H1 (cell line): ENCODE measurements around the gene RETREG1. TPM values are rescaled to one million over a fixed set of nuclear protein-coding genes. Genes with fewer than 3 reads are reported as not detected.

Experiments
- CTCF ChIA-PET: fragments of 300-600 bp; sonication (Branson Sonifier 250); formaldehyde crosslinking; loops from one replicate; lab custom pipeline; 2021; ENCODE audit not compliant: partially characterized antibody; lab: Charles Lee
- POLR2A ChIA-PET: fragments of 300-600 bp; sonication (Branson Sonifier 250); formaldehyde crosslinking; loops from one replicate; lab custom pipeline; 2021; ENCODE audit warnings: inconsistent platforms; ENCODE audit not compliant: partially characterized antibody; lab: Charles Lee
- DNase-seq, 2 experiments: peaks; one replicate each; pipeline versions ENCODE4 v3.0.0 to v3.0.0-alpha.2; 2010 to 2022; ENCODE audit warnings: low spot score in 2 of 2, low read depth in 1 of 2, mixed read lengths in 1 of 2
- FAIRE-seq: peaks from 2 replicates; lab custom pipeline; 2011; peaks lifted over from hg19 to GRCh38; lab: Jason Lieb, UNC
- H2AFZ ChIP-seq: 2 replicates; pipeline ENCODE4 v1.8.1; 2012; ENCODE audit warnings: low read length, inconsistent platforms
- H2AK5ac ChIP-seq: 2 replicates; pipeline ENCODE4 v1.6.1; 2013; ENCODE audit warnings: low read depth, low read length
- H2BK120ac ChIP-seq: replicated peaks from 2 replicates; pipeline ENCODE3; 2013; ENCODE audit warnings: low read depth, low read length, inconsistent platforms
- H2BK12ac ChIP-seq: 2 replicates; pipeline ENCODE4 v1.6.1; 2013; ENCODE audit warnings: low read depth, low read length
- H2BK15ac ChIP-seq: 2 replicates; pipeline ENCODE4 v1.6.1; 2013; ENCODE audit warnings: low read length
- H2BK20ac ChIP-seq: 2 replicates; pipeline ENCODE4 v1.6.1; 2013; ENCODE audit warnings: low read length
- H2BK5ac ChIP-seq: 2 replicates; pipeline ENCODE4 v1.6.1; 2013; ENCODE audit warnings: low read depth, low read length
- H3K14ac ChIP-seq: 2 replicates; pipeline ENCODE4 v1.6.1; 2013; ENCODE audit warnings: inconsistent platforms; ENCODE audit not compliant: insufficient read length
- H3K18ac ChIP-seq: 2 replicates; pipeline ENCODE4 v1.6.1; 2013; ENCODE audit warnings: low read length; ENCODE audit errors: extremely low read depth
- H3K23ac ChIP-seq: 2 replicates; pipeline ENCODE4 v1.6.1; 2013; ENCODE audit warnings: inconsistent platforms; ENCODE audit not compliant: insufficient read length
- H3K23me2 ChIP-seq: 2 replicates; pipeline ENCODE4 v1.6.1; 2013; ENCODE audit warnings: low read depth, low read length
- H3K27ac ChIP-seq: 2 replicates; pipeline ENCODE4 v1.6.1; 2011; ENCODE audit warnings: low read depth, low read length, inconsistent platforms
- H3K27me3 ChIP-seq, 4 experiments: replicated peaks in 1 of 4; 1 replicate in 1 of 4; 2 replicates in 3 of 4; pipeline versions ENCODE4 v1.6.1 to v1.8.1; 2011 to 2013; ENCODE audit warnings: low read length in 3 of 4, mild to moderate bottlenecking in 3 of 4, inconsistent platforms in 2 of 4, mixed read lengths in 2 of 4, moderate library complexity in 1 of 4; ENCODE audit not compliant: control insufficient read depth in 3 of 4, insufficient read depth in 3 of 4; ENCODE audit errors: extremely low read depth in 1 of 4
- H3K36me3 ChIP-seq, 4 experiments: 2 replicates each; pipeline versions ENCODE4 v1.6.1 to v1.8.1; 2011 to 2013; ENCODE audit warnings: mild to moderate bottlenecking in 4 of 4, low read length in 3 of 4, moderate library complexity in 2 of 4, control low read depth in 1 of 4, inconsistent platforms in 1 of 4; ENCODE audit not compliant: insufficient read depth in 4 of 4, control insufficient read depth in 2 of 4
- H3K4ac ChIP-seq: replicated peaks from 2 replicates; pipeline ENCODE3; 2013; ENCODE audit warnings: low read length, low read depth, mixed read lengths, inconsistent platforms; ENCODE audit not compliant: insufficient read length
- H3K4me1 ChIP-seq, 4 experiments: replicated peaks in 1 of 4; 1 replicate in 1 of 4; 2 replicates in 3 of 4; pipeline versions ENCODE4 v1.6.1 to v1.8.1; 2011 to 2013; ENCODE audit warnings: low read length in 3 of 4, inconsistent platforms in 2 of 4, mixed read lengths in 1 of 4; ENCODE audit not compliant: insufficient read depth in 4 of 4, control insufficient read depth in 3 of 4
- H3K4me2 ChIP-seq, 2 experiments: 2 replicates each; pipeline versions ENCODE4 v1.6.1 to v1.8.1; 2011 to 2013; ENCODE audit warnings: low read depth in 2 of 2, low read length in 2 of 2, control low read depth in 1 of 2, inconsistent platforms in 1 of 2, mild to moderate bottlenecking in 1 of 2; ENCODE audit not compliant: insufficient read depth in 1 of 2
- H3K4me3 ChIP-seq, 4 experiments: fragments of 200-600, 300-600 bp in 1 of 4; sonication (generic), shearing (Covaris generic), sonication (Bioruptor Twin) in 1 of 4; 2 replicates each; pipeline versions ENCODE4 v1.5.1 to v1.8.1; 2011 to 2016; ENCODE audit warnings: low read length in 4 of 4, low read depth in 3 of 4, control low read depth in 2 of 4, inconsistent platforms in 2 of 4, mild to moderate bottlenecking in 2 of 4, mixed read lengths in 1 of 4, moderate library complexity in 1 of 4; ENCODE audit not compliant: insufficient read depth in 2 of 4; ENCODE audit errors: extremely low read depth in 1 of 4
- H3K56ac ChIP-seq: replicated peaks from 2 replicates; pipeline ENCODE3; 2013; ENCODE audit warnings: low read depth, mild to moderate bottlenecking, mixed read lengths, low read length, inconsistent platforms; ENCODE audit not compliant: insufficient read length
- H3K79me1 ChIP-seq: 2 replicates; pipeline ENCODE4 v1.6.1; 2013; ENCODE audit warnings: low read depth, low read length, control low read depth
- H3K79me2 ChIP-seq, 2 experiments: 2 replicates each; pipeline versions ENCODE4 v1.6.1 to v1.8.1; 2012 to 2013; ENCODE audit warnings: low read length in 2 of 2, mild to moderate bottlenecking in 2 of 2, inconsistent platforms in 1 of 2; ENCODE audit not compliant: insufficient read depth in 2 of 2, control insufficient read depth in 1 of 2
- H3K9ac ChIP-seq, 4 experiments: replicated peaks in 1 of 4; 1 replicate in 1 of 4; 2 replicates in 3 of 4; pipeline versions ENCODE4 v1.6.1 to v1.8.1; 2011 to 2013; ENCODE audit warnings: low read depth in 3 of 4, low read length in 3 of 4, control low read depth in 2 of 4, mild to moderate bottlenecking in 2 of 4, moderate library complexity in 2 of 4, inconsistent platforms in 1 of 4; ENCODE audit errors: extremely low read depth in 1 of 4
- H3K9me3 ChIP-seq, 2 experiments: 2 replicates each; pipeline versions ENCODE4 v1.6.1 to v1.8.1; 2012 to 2013; ENCODE audit warnings: mild to moderate bottlenecking in 2 of 2, moderate library complexity in 2 of 2, control low read depth in 1 of 2, inconsistent platforms in 1 of 2, low read depth in 1 of 2, low read length in 1 of 2, mixed read lengths in 1 of 2; ENCODE audit not compliant: insufficient read depth in 2 of 2
- H4K20me1 ChIP-seq, 2 experiments: replicated peaks in 1 of 2; 2 replicates each; pipeline versions ENCODE3 to v1.8.1; 2011 to 2013; ENCODE audit warnings: inconsistent platforms in 2 of 2, low read length in 2 of 2, mild to moderate bottlenecking in 1 of 2; ENCODE audit not compliant: insufficient read depth in 2 of 2, control insufficient read depth in 1 of 2
- H4K5ac ChIP-seq: 2 replicates; pipeline ENCODE4 v1.6.1; 2013; ENCODE audit warnings: low read length, low read depth, mixed read lengths, inconsistent platforms; ENCODE audit not compliant: insufficient read length
- H4K8ac ChIP-seq: 2 replicates; pipeline ENCODE4 v1.8.0; 2013; ENCODE audit warnings: mild to moderate bottlenecking, moderate library complexity, low read length, inconsistent platforms; ENCODE audit not compliant: insufficient read depth; ENCODE audit errors: extremely low read depth
- H4K91ac ChIP-seq: replicated peaks from 2 replicates; pipeline ENCODE3; 2013; ENCODE audit warnings: low read length, mixed read lengths, inconsistent platforms; ENCODE audit not compliant: insufficient read length
- ATF2 ChIP-seq: IDR thresholded peaks from 2 replicates; pipeline ENCODE4 v1.6.1; 2012; ENCODE audit warnings: low read length, inconsistent platforms
- BACH1 ChIP-seq: IDR thresholded peaks from 2 replicates; pipeline ENCODE4 v1.6.1; 2012; ENCODE audit warnings: low read length, improper control_type of control experiment
- CHD1 ChIP-seq: IDR thresholded peaks from 2 replicates; pipeline ENCODE4 v1.6.1; 2012; ENCODE audit warnings: low read depth, low read length, improper control_type of control experiment
- KDM5A ChIP-seq: fragments of 200-600 bp; IDR thresholded peaks from 2 replicates; pipeline ENCODE4 v1.7.1; 2012; ENCODE audit warnings: mild to moderate bottlenecking, low read length, inconsistent platforms, mixed read lengths
- POLR2A ChIP-seq, 2 experiments: IDR thresholded peaks; 1 replicate in 1 of 2; 2 replicates in 1 of 2; pipeline ENCODE4 v1.6.1; 2011; ENCODE audit warnings: low read depth in 2 of 2, low read length in 2 of 2, mild to moderate bottlenecking in 2 of 2; ENCODE audit errors: control extremely low read depth in 1 of 2
- POLR2AphosphoS5 ChIP-seq: IDR thresholded peaks from 2 replicates; pipeline ENCODE4 v1.6.1; 2011; ENCODE audit warnings: low read depth, low read length
- SAP30 ChIP-seq: fragments of 300-600 bp; sonication (generic); IDR thresholded peaks from 2 replicates; pipeline ENCODE4 v1.7.1; 2012; ENCODE audit warnings: low read length, moderate library complexity, mild to moderate bottlenecking, inconsistent platforms; ENCODE audit not compliant: insufficient read depth, insufficient replicate concordance
- SIN3A ChIP-seq, 2 experiments: IDR thresholded peaks in 1 of 2; conservative IDR thresholded peaks in 1 of 2; 2 replicates each; pipeline ENCODE4 v1.6.1; 2011 to 2012; ENCODE audit warnings: low read length in 2 of 2, improper control_type of control experiment in 1 of 2, low read depth in 1 of 2, mild to moderate bottlenecking in 1 of 2
- SIRT6 ChIP-seq: IDR thresholded peaks from one replicate; pipeline ENCODE4 v1.7.1; 2012; ENCODE audit warnings: low read length, inconsistent platforms
- SP2 ChIP-seq: IDR thresholded peaks from 2 replicates; pipeline ENCODE4 v1.6.1; 2012; ENCODE audit warnings: mild to moderate bottlenecking, low read length, inconsistent platforms
- WGBS, 2 experiments: shearing (Covaris generic) in 1 of 2; methylation state at CpG; one replicate each; pipeline versions ENCODE4 v1.1.6 to v1.1.7; 2013 to 2015; ENCODE audit warnings: low lambda C conversion rate in 2 of 2, mixed read lengths in 2 of 2, inconsistent platforms in 1 of 2, low coverage in 1 of 2, missing lambda C conversion rate in 1 of 2; ENCODE audit not compliant: insufficient replicate concordance in 2 of 2, insufficient coverage in 1 of 2, insufficient read length in 1 of 2; ENCODE audit errors: extremely low coverage in 1 of 2, missing lambda C conversion rate in 1 of 2; 5-methylcytosine and 5-hydroxymethylcytosine counted together
- polyA plus RNA-seq, 7 experiments: library from polyadenylated mRNA; depleted of rRNA in 3 of 7; stranded (reverse) in 5 of 7; unstranded in 2 of 7; fragments of >200 nt in 5 of 7; fragments of 200-250 nt in 2 of 7; gene quantifications; 1 replicate in 5 of 7; 2 replicates in 1 of 7; 4 replicates in 1 of 7; pipeline versions ENCODE4 v1.2.1 to v1.2.3, GENCODE V29; 2011 to 2013; ENCODE audit warnings: missing spikeins in 2 of 7, mixed read lengths in 2 of 7
- total RNA-seq: library from RNA; stranded (reverse); fragmentation: NEBNext Ultra II Directional; extraction: Animal tissue kit (Norgen Biotek cat#: 25700); gene quantifications from 2 replicates; pipeline ENCODE4 v1.2.1, GENCODE V29; 2021

The RETREG1 gene
- total and polyA plus RNA-seq, 2 of the 8 experiments (the other 6 are each of a cell fraction or from before 2014, with no cell fraction given) = 0.62 to 1.9 TPM

- Histone ChIP-seq H2AFZ (peak overlapping the region; percentile 84), H3K4ac (no peak overlapping the region), H3K4me3 (no peak overlapping the region), H3K23ac (no peak overlapping the region), H4K91ac (no peak overlapping the region), H3K36me3 (no peaks in the 10 kb centered on the region), H2BK20ac (no peak overlapping the region), H3K18ac (no peak overlapping the region), H3K27me3 (no peaks in the 10 kb centered on the region), H2BK5ac (no peak overlapping the region), H3K27ac (no peak overlapping the region), H3K9ac (no peak overlapping the region), H3K9me3 (no peaks in the 10 kb centered on the region), H2BK15ac (no peak overlapping the region), H3K4me1 (peaks cover 0 to 4% (median 0%) of the 10 kb centered on the region in 4 experiments; a peak in 2 of 7 replicates), H4K8ac (no peak overlapping the region), H4K20me1 (no peaks in the 10 kb centered on the region), H2BK120ac (no peak overlapping the region), H3K79me1 (no peaks in the 10 kb centered on the region), H3K4me2 (no peak overlapping the region), H3K79me2 (no peaks in the 10 kb centered on the region), H3K56ac (no peak overlapping the region), H4K5ac (no peak overlapping the region), H2AK5ac (no peak overlapping the region), H2BK12ac (no peak overlapping the region), H3K14ac (no peak overlapping the region), H3K23me2 (no peaks in the 10 kb centered on the region)
- DNase-seq (no peak), FAIRE-seq (no peak)
- WGBS, 2 experiments = 72% methylated on average over 5 of the region's 5 CpGs; no CpG with 5 or more reads in 1 of the 2 experiments
- ChIA-PET CTCF (interaction anchor here (0.8 to 6.0 kb wide), 8 partner anchors 7 to 645 kb away, joined by 3 to 40 read pairs (median 6); no protein-coding TSS in a partner anchor), POLR2A (interaction anchor here (1.2 kb wide), 1 partner anchor 18 kb away, joined by 3 read pairs; no protein-coding TSS in a partner anchor)
- TF ChIP-seq SP2 (no peak), KDM5A (no peak), ATF2 (no peak), POLR2AphosphoS5 (no peak), SIN3A (conservative IDR thresholded peaks at IDR 0.05 in 1 of 2, IDR thresholded peaks at IDR 0.05 in 1 of 2; ENCODE audit: low read depth in 1 of 2, low read length in 2 of 2) (no peak), CHD1 (no peak), SIRT6 (no peak), POLR2A (IDR thresholded peaks at IDR 0.05; ENCODE audit: control extremely low read depth in 1 of 2, low read depth in 2 of 2, low read length in 2 of 2) (no peak), BACH1 (no peak), SAP30 (no peak)
Measured at GRCh38 chr5:16558984-16559629, 57.7 kb downstream of the RETREG1 start.
